Fibroblast of skin of left biceps (primary cell): ENCODE results near the gene SPON1.
"Not testable (repeated sequence)": the region's sequence is repeated elsewhere in the genome, so short reads cannot be mapped to it uniquely, and the experiment has no call there.

Experiments
- DNase-seq, 2 experiments: peaks; one replicate each; pipeline ENCODE4 v3.0.0-alpha.2; 2013; ENCODE audit warnings: low read depth in 2 of 2

SPON1 gene

GRCh38 chr11:14270690-14271542 is 308.4 kb downstream of the SPON1 start:
- DNase-seq: no peak

- DNase-seq: no peak
Measured at GRCh38 chr11:14273895-14274294, 311.4 kb downstream of the SPON1 start.

GRCh38 chr11:14275076-14275475 is 312.6 kb downstream of the SPON1 start:
- DNase-seq: peak; percentile 29 to 30

DNA sequence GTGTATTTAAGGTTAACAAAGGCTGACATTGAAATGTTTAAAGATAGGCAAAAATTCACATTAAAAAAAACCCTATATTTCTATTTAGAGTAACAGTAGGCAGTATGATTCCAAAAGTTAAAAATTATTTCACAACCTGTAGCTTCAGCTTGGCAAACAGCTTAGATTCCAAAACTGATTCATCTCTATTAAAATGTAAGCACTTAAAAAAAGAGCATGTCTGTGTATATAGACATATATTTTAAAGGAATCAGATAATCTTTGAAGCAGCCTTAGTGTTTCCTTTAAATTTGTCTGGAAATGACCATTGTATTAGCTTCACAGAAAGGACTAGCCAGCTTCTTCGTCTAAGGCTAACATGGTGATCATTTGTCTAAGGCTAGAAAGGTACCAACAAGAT is 316.3 kb downstream of the SPON1 start:
- not testable (repeated sequence) for DNase-seq

- DNase-seq: peak; percentile 42 to 56
Measured at GRCh38 chr11:14288189-14288935, 325.8 kb downstream of the SPON1 start.

DNA sequence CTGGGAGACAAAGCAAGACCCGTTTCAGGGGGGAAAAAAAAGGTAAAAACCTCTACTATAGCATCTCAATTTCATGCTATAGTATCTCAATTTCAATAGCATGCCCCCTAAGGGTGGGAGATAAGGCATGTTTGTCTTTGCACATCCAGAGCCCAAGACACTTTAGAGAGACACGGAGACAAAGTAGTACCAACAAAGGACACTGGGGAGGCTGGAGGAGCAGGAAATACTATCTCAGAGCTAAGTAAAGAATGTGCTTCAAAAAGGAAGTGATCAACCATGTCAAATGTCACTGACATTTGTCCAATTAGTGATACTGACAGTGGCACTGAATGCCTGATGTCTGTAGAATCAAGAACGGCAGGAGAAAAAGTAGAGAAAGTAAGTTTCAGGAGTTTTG is 327.9 kb downstream of the SPON1 start:
- no peak for DNase-seq

- no peak for DNase-seq
Measured at GRCh38 chr11:14299921-14300320, 337.4 kb downstream of the SPON1 start.

- peak in 1 of 2 experiments; percentile 36 for DNase-seq
Measured at GRCh38 chr11:14300661-14301304, 338.3 kb downstream of the SPON1 start.

- DNase-seq: no peak
Measured at GRCh38 chr11:14304601-14305000, 342.1 kb downstream of the SPON1 start.

GRCh38 chr11:14305649-14306048 is 343.1 kb downstream of the SPON1 start:
- DNase-seq: no peak

GRCh38 chr11:14306481-14306880 is 344.0 kb downstream of the SPON1 start:
- DNase-seq: no peak

DNA sequence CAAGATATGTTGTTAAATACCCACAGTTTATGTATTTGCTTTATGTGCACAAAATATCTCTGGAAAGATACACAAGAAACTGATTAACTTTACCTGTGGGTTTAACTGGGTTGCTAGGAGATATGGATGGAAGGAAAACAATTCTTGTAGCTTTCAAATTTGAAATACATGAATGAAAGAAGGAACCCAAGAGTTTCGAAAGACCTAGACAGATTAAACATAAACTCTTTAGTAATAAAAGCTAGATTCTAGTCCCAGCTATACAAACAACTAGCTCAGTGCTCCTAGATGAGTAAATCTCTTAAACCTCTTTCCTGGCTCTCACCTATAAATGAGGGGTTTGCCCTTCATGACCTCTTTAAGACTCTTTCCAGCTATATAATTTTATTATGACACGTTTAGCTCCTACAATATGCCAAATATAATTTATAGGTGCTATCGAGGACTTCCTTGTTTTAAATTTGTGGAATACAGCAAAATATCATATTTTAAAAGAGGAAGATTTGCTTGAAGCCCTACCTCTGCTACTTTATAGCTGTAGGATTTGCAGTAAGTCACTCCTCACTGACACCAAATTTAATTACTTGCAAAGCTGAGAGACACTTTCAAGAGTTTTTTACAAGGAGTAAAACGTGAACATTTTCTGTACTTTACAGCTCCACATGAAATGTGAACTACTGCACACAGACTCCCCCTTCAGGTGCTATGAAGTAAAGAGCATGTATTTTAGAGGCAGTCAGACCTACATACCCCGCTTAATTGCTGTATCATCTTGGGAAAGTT is 345.8 kb downstream of the SPON1 start:
- no peak for DNase-seq

DNA sequence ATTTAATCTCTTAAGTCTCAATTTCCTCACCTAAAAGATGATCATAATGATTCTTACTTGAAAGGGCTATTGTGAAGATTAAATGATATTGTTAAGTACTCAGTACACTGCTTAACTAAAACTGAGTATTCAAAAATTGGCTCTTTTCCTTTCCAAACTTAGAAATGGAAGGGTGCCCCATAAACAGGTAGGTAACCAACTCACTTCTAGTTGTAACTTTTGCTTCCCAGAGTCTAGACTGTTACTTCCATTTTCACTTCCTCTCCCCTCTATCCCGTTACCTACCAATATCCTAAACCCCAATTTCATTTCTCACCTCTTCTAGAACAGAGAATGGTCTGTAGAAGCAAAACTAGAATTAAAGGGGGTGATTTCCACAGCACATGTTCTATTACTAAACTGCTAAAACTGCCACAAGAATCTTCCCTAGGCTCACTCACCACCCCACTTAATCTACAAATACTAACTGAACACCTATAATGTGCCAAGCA is 346.4 kb downstream of the SPON1 start:
- no peak for DNase-seq

DNA sequence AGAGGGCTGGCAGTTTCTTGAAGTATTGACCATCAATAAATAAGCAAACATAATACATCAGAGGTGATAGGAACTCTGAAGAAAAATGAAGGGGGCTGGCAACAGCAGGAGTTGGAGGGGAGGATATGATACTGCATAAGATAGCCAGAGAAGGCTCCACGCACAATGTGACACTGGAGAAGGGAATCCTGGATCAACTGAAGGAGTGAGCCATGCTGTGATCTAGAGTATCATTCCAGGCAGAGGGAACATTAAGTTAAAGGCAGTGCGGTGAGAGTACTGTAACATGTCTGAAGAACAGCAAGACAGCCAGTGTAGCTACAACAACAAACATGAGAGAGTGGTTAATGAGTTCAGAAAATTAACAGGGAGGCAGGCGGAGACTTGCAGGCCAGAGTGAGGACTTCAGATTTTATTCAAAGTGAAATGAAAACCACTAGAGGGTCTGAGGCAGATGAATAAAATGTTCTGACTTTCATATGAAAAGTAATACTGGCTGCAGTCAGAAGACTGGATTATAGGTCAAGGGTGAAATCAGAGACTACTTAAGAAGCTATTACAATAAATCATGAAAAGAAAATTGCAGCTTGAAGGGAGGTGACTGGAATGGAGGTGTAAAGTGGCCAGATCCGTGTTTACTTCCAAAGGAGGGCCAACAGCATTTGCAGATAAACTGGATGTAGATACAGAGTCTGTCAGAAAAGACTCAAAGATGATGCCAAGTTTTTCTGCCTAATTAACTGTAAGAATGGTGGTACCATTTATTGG is 347.1 kb downstream of the SPON1 start:
- no peak for DNase-seq

GRCh38 chr11:14310679-14311078 is 348.2 kb downstream of the SPON1 start:
- DNase-seq: peak; percentile 32 to 42

- no peak for DNase-seq
Measured at GRCh38 chr11:14312736-14313438, 350.4 kb downstream of the SPON1 start.

- DNase-seq: no peak
Measured at GRCh38 chr11:14314127-14314526, 351.6 kb downstream of the SPON1 start.

GRCh38 chr11:14315130-14315529 is 352.6 kb downstream of the SPON1 start:
- DNase-seq: no peak
